HepG2 (cell line): ENCODE measurements around the gene SP1. TPM values are rescaled to one million over a fixed set of nuclear protein-coding genes. Genes with fewer than 3 reads are reported as not detected.
"Not testable (repeated sequence)": the region's sequence is repeated elsewhere in the genome, so short reads cannot be mapped to it uniquely, and the experiment has no call there.

ENCODE experiments used
- ATAC-seq: fragments of 200-7000 bp; cut with Tn5 transposase; 3 replicates; pipeline ENCODE4 v1.9.1; 2020; ENCODE audit warnings: mild to moderate bottlenecking, moderate library complexity
- BruUV-seq: library from RNA; stranded (reverse); fragments of 400-500 nt; replicated peaks from 2 replicates; lab custom pipeline; 2021; lab: Mats Ljungman, UMichigan
- CTCF ChIA-PET: fragments of 300-600 bp; formaldehyde crosslinking; extraction: SDS; loops from one replicate; lab custom pipeline; 2021; ENCODE audit warnings: low total read pairs, inconsistent platforms, low intra/inter-chr PET ratio; lab: Yijun Ruan, JAX
- POLR2A ChIA-PET: fragments of 350-600 bp; sonication (Branson Sonifier 250); formaldehyde crosslinking; loops from one replicate; lab custom pipeline; 2020; ENCODE audit warnings: antibody characterized with exemption, inconsistent platforms; lab: Yijun Ruan, JAX
- DNase-seq: peaks from one replicate; pipeline ENCODE4 v3.0.0-alpha.2; 2015; ENCODE audit warnings: low spot score
- FAIRE-seq: peaks from 3 replicates; lab custom pipeline; 2011; peaks lifted over from hg19 to GRCh38; lab: Jason Lieb, UNC
- H2AFZ ChIP-seq: one replicate; pipeline ENCODE4 v1.6.1; 2011; ENCODE audit warnings: low read length, inconsistent platforms
- H3K27ac ChIP-seq: fragments of 300-600 bp; 3 replicates; pipeline ENCODE4 v1.8.0; 2011; ENCODE audit warnings: mixed run types, mild to moderate bottlenecking, mixed read lengths, low read length, inconsistent platforms; ENCODE audit not compliant: insufficient read depth; ENCODE audit errors: extremely low read length
- H3K27me3 ChIP-seq, 2 experiments: fragments of 200-600 bp in 1 of 2; 2 replicates in 1 of 2; 3 replicates in 1 of 2; pipeline versions ENCODE4 v1.6.0 to v1.8.0; 2011; ENCODE audit warnings: low read length in 2 of 2, mild to moderate bottlenecking in 2 of 2, moderate library complexity in 2 of 2, inconsistent platforms in 1 of 2; ENCODE audit not compliant: insufficient read depth in 2 of 2, control insufficient read depth in 1 of 2
- H3K36me3 ChIP-seq, 2 experiments: fragments of 200-600 bp in 1 of 2; replicated peaks in 1 of 2; 2 replicates in 1 of 2; 3 replicates in 1 of 2; pipeline versions ENCODE4 v1.5.1 to v1.8.0; 2011; ENCODE audit warnings: low read length in 2 of 2, inconsistent platforms in 1 of 2; ENCODE audit not compliant: insufficient read depth in 2 of 2, control insufficient read depth in 1 of 2
- H3K4me1 ChIP-seq: 2 replicates; pipeline ENCODE4 v1.5.1; 2012; ENCODE audit warnings: low read length, inconsistent platforms; ENCODE audit not compliant: insufficient read depth
- H3K4me2 ChIP-seq: 2 replicates; pipeline ENCODE4 v1.6.0; 2011; ENCODE audit warnings: low read depth, low read length, inconsistent platforms
- H3K4me3 ChIP-seq, 3 experiments: fragments of 200-600 bp in 1 of 3; sonication (generic), shearing (Covaris generic) in 1 of 3; replicated peaks in 1 of 3; 2 replicates each; pipeline ENCODE4 v1.5.1; 2011 to 2016; ENCODE audit warnings: low read length in 3 of 3, inconsistent platforms in 2 of 3, low read depth in 2 of 3, mild to moderate bottlenecking in 2 of 3, control low read depth in 1 of 3, mixed read lengths in 1 of 3; ENCODE audit not compliant: insufficient read depth in 1 of 3
- H3K79me2 ChIP-seq: one replicate; pipeline ENCODE4 v1.6.1; 2011; ENCODE audit warnings: low read length, inconsistent platforms; ENCODE audit not compliant: insufficient read depth
- H3K9ac ChIP-seq: 2 replicates; pipeline ENCODE4 v1.6.0; 2011; ENCODE audit warnings: mild to moderate bottlenecking, low read depth, low read length, inconsistent platforms; ENCODE audit not compliant: insufficient read depth
- H3K9me3 ChIP-seq: 2 replicates; pipeline ENCODE4 v1.5.1; 2012; ENCODE audit warnings: mild to moderate bottlenecking, low read length
- H4K20me1 ChIP-seq: 2 replicates; pipeline ENCODE4 v1.6.0; 2011; ENCODE audit warnings: inconsistent platforms, mild to moderate bottlenecking, low read length, moderate library complexity; ENCODE audit not compliant: insufficient read depth
- HES4 ChIP-seq: sonication (generic); formaldehyde crosslinking; IDR thresholded peaks from 2 replicates; pipeline ENCODE4 v1.9.0; 2021; ENCODE audit warnings: mild to moderate bottlenecking, missing genetic modification reagents, borderline replicate concordance
- KLF9 ChIP-seq: IDR thresholded peaks from 2 replicates; pipeline ENCODE4 v1.6.1; 2016; ENCODE audit warnings: low read depth
- PRPF4 ChIP-seq: fragments of 200-400 bp; formaldehyde crosslinking; IDR thresholded peaks from 2 replicates; pipeline ENCODE4 v1.6.1; 2016; ENCODE audit warnings: low read length, low read depth; ENCODE audit not compliant: poor library complexity, severe bottlenecking
- SMARCE1 ChIP-seq: fragments of 450-650 bp; IDR thresholded peaks from 2 replicates; pipeline ENCODE4 v1.6.1; 2017; ENCODE audit warnings: borderline replicate concordance
- ZSCAN12 ChIP-seq: sonication (generic); formaldehyde crosslinking; IDR thresholded peaks from 2 replicates; pipeline ENCODE4 v1.9.0; 2021; ENCODE audit warnings: mild to moderate bottlenecking, missing genetic modification reagents
- WGBS: methylation state at CpG from one replicate; pipeline ENCODE4 v1.1.6; 2017; ENCODE audit warnings: low lambda C conversion rate; 5-methylcytosine and 5-hydroxymethylcytosine counted together
- in situ Hi-C: cut with HindIII; loops from 2 replicates; pipeline ENCODE4 v1.10.0; 2017; ENCODE audit warnings: low pct_unique_long_range_greater_than_20kb; ENCODE audit not compliant: extremely low pct_ligation_motif_present
- intact Hi-C: fragments of 100-400 bp; cut with micrococcal nuclease; formaldehyde crosslinking; loops from one replicate; pipeline ENCODE4 v1.10.0; 2022; ENCODE audit not compliant: unreplicated experiment
- polyA plus RNA-seq, 8 experiments: library from polyadenylated mRNA; depleted of rRNA in 3 of 8; stranded (reverse) in 7 of 8; unstranded in 1 of 8; fragments of >200 nt; fragmentation: Illumina TruSeq in 4 of 8; extraction: Trizol in 4 of 8; gene quantifications; 2 replicates each; pipeline versions ENCODE4 v1.2.1 to v1.2.3, GENCODE V29; 2011 to 2016; ENCODE audit warnings: low read depth in 4 of 8, missing spikeins in 1 of 8, mixed read lengths in 1 of 8; ENCODE audit not compliant: insufficient read depth in 1 of 8
- total RNA-seq, 5 experiments: library from RNA; depleted of rRNA; stranded (reverse); fragments of >200 nt; fragmentation: Illumina TruSeq; extraction: Trizol; gene quantifications; 2 replicates each; pipeline ENCODE4 v1.2.3, GENCODE V29; 2016; ENCODE audit warnings: low read depth in 1 of 5
- TF ChIP-seq, protein P1 (sequence below): IDR thresholded peaks from 2 replicates; pipeline ENCODE4 v1.6.1; 2016; ENCODE audit warnings: low read depth, missing genetic modification reagents, missing compliant biosample characterization
- TF ChIP-seq, protein P2 (sequence below): sonication (generic); formaldehyde crosslinking; IDR thresholded peaks from 2 replicates; pipeline ENCODE4 v1.8.1; 2023; ENCODE audit warnings: missing genetic modification reagents, mild to moderate bottlenecking, borderline replicate concordance
- TF ChIP-seq, protein P3 (sequence below): IDR thresholded peaks from 2 replicates; pipeline ENCODE4 v1.6.1; 2016; ENCODE audit warnings: missing biosample characterization, missing genetic modification reagents, low read depth
- TF ChIP-seq, protein P4 (sequence below): sonication (generic); formaldehyde crosslinking; IDR thresholded peaks from 2 replicates; pipeline ENCODE4 v1.8.1; 2023; ENCODE audit warnings: mild to moderate bottlenecking, missing genetic modification reagents, borderline replicate concordance

Gene SP1
- total and polyA plus RNA-seq, 2 of the 13 experiments (the other 11 are each of a cell fraction or from before 2014, with no cell fraction given) = 26.5 to 27.5 TPM

DNA sequence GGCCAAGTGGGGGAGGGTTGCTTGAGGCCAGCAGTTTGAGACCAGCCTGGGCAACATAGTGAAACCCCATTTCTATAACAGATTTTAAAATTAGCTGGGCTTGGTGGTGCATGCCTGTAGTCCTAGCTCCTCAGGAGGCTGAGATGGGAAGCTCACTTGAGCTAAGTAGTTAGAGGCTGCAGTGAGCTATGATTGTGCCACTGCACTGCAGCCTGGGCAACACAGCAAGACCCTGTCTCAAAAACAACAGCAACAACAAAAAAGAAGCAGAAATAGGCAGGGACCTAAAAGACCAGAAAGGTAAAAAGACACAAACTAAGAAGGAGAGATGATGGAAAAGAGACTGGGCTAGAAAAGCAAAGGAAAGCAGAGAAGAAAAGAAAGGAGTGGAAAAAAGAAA is 47.6 kb upstream of the SP1 start:
- intact Hi-C loops, FAIRE-seq, H3K9me3 ChIP-seq, BruUV-seq, H2AFZ ChIP-seq, H3K79me2 ChIP-seq, H3K27ac ChIP-seq, CTCF ChIA-PET, H3K4me1 ChIP-seq, H3K4me2 ChIP-seq, H3K4me3 ChIP-seq, H3K9ac ChIP-seq, H3K36me3 ChIP-seq, H4K20me1 ChIP-seq, POLR2A ChIA-PET, DNase-seq, ATAC-seq, in situ Hi-C loops: not testable (repeated sequence)
- peaks cover 14 to 67% of the 10 kb centered on the region in 2 experiments for H3K27me3 ChIP-seq

DNA sequence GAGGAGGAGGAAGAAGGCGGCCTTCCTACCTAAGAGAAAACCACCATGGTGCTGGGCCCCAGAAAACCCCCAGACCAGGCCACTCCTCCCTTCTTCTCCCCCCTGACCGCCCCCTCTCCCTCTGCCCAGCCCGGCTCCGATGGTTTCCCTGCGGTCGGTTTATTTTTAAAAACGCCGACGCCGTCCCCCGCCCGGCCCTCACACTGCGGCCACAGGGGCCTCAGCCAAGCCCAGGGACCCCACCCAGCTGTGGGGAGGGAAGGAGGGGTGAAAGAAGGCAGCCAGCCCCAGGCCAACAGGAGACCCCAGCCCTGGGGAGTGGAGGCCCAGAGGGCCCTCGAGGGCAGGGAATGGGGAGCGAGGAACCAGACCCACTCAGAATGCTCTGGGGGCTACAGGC is 47.2 kb upstream of the SP1 start:
- no peak overlapping the region for H3K4me2 ChIP-seq
- no peak overlapping the region for H2AFZ ChIP-seq
- in situ Hi-C loops (no loop called here), intact Hi-C loops (no loop called here)
- H3K4me3 ChIP-seq = no peak overlapping the region
- H3K36me3 ChIP-seq = no peaks in the 10 kb centered on the region
- no peak overlapping the region for H3K27ac ChIP-seq
- H3K27me3 ChIP-seq = peaks cover 14 to 71% of the 10 kb centered on the region in 2 experiments
- BruUV-seq = no TSS peak
- ATAC-seq (no peak), DNase-seq (no peak), FAIRE-seq (no peak)
- ChIA-PET CTCF (no interaction called here), POLR2A (no interaction called here)
- H3K4me1 ChIP-seq = peaks cover 3% of the 10 kb centered on the region
- H4K20me1 ChIP-seq = no peaks in the 10 kb centered on the region
- no peaks in the 10 kb centered on the region for H3K79me2 ChIP-seq
- no peaks in the 10 kb centered on the region for H3K9me3 ChIP-seq
- no peak overlapping the region for H3K9ac ChIP-seq
- 55% methylated on average over 13 of the region's 15 CpGs for WGBS
- TF ChIP-seq, protein P1, sequence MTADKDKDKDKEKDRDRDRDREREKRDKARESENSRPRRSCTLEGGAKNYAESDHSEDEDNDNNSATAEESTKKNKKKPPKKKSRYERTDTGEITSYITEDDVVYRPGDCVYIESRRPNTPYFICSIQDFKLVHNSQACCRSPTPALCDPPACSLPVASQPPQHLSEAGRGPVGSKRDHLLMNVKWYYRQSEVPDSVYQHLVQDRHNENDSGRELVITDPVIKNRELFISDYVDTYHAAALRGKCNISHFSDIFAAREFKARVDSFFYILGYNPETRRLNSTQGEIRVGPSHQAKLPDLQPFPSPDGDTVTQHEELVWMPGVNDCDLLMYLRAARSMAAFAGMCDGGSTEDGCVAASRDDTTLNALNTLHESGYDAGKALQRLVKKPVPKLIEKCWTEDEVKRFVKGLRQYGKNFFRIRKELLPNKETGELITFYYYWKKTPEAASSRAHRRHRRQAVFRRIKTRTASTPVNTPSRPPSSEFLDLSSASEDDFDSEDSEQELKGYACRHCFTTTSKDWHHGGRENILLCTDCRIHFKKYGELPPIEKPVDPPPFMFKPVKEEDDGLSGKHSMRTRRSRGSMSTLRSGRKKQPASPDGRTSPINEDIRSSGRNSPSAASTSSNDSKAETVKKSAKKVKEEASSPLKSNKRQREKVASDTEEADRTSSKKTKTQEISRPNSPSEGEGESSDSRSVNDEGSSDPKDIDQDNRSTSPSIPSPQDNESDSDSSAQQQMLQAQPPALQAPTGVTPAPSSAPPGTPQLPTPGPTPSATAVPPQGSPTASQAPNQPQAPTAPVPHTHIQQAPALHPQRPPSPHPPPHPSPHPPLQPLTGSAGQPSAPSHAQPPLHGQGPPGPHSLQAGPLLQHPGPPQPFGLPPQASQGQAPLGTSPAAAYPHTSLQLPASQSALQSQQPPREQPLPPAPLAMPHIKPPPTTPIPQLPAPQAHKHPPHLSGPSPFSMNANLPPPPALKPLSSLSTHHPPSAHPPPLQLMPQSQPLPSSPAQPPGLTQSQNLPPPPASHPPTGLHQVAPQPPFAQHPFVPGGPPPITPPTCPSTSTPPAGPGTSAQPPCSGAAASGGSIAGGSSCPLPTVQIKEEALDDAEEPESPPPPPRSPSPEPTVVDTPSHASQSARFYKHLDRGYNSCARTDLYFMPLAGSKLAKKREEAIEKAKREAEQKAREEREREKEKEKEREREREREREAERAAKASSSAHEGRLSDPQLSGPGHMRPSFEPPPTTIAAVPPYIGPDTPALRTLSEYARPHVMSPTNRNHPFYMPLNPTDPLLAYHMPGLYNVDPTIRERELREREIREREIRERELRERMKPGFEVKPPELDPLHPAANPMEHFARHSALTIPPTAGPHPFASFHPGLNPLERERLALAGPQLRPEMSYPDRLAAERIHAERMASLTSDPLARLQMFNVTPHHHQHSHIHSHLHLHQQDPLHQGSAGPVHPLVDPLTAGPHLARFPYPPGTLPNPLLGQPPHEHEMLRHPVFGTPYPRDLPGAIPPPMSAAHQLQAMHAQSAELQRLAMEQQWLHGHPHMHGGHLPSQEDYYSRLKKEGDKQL (CRISPR knock-in tag) = no peak
- TF ChIP-seq SMARCE1 = no peak
- TF ChIP-seq PRPF4 = no peak
- TF ChIP-seq, protein P2, sequence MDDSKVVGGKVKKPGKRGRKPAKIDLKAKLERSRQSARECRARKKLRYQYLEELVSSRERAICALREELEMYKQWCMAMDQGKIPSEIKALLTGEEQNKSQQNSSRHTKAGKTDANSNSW (CRISPR knock-in tag) = no peak
- TF ChIP-seq, protein P3, sequence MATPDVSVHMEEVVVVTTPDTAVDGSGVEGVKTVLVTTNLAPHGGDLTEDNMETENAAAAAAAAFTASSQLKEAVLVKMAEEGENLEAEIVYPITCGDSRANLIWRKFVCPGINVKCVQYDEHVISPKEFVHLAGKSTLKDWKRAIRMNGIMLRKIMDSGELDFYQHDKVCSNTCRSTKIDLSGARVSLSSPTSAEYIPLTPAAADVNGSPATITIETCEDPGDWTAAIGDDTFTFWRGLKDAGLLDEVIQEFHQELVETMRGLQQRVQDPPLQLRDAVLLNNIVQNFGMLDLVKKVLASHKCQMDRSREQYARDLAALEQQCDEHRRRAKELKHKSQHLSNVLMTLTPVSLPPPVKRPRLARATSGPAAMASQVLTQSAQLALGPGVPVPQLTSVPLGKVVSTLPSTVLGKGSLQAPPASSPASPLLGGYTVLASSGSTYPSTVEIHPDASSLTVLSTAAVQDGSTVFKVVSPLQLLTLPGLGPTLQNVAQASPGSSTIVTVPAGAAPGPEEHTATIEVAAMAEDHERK (CRISPR knock-in tag) = no peak
- no peak for TF ChIP-seq KLF9 (CRISPR knock-in tag)
- TF ChIP-seq HES4 (CRISPR knock-in tag) = no peak
- TF ChIP-seq, protein P4, sequence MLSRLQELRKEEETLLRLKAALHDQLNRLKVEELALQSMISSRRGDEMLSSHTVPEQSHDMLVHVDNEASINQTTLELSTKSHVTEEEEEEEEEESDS = no peak
- TF ChIP-seq ZSCAN12 (CRISPR knock-in tag) = no peak
